Stimulated activated CD8-positive, alpha-beta memory T cell treated with anti-CD3 and anti-CD28 coated beads, Interleukin-15, amount 100 ng/mL, for 24 hours (primary cell): ENCODE measurements around the gene FAM186B.

Source experiments
- DNase-seq: peaks from one replicate; pipeline ENCODE4 v3.0.0-alpha.2; 2020; ENCODE audit warnings: low read depth

The FAM186B gene

DNA sequence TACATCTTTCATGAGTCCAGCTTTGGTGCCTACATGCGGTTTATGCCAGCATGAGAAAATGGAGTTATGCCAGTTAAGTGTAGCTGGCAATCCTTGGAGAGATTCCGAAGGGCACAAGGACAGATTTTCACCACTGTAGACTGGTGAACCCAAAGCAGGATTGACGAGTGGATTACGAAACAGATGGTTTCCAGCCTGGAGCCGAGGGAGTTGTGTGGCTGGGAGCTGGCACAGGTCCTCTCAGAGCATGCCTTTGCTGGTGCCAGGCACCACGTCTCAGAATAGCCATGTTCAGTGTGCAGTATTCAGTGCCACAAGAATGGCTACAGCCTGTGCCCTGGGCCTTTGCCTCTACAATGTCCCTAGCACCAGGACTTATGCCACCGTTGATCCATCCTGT, 53.4 kb downstream of the FAM186B start:
- no peak for DNase-seq

DNA sequence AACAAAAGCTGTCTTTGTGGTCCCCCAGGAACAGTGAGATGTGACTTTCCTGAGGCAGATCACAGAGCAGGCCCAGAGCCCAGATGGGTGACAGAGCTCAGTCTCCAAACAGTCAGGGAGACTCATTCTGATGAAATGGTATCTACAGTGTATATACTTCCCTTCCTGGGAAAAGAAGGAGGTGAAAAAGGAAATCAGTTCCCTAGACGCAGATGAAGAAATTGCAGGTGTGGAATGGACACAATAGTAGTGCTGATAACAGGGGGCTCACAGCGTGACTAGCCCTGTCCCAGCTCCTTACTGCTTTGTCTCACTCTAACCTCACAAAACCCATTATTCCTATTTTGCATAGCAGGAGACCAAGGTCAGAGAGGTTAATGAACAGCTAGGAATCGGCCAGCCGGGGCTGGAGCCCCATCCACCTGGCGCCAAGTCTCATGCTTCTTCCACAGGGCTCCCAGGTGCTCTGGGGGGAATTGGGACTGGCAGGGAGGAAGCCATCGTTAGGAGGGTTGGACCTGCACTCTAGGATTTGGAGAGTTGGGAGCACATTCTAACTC, 54.7 kb downstream of the FAM186B start:
- DNase-seq, result no peak

DNA sequence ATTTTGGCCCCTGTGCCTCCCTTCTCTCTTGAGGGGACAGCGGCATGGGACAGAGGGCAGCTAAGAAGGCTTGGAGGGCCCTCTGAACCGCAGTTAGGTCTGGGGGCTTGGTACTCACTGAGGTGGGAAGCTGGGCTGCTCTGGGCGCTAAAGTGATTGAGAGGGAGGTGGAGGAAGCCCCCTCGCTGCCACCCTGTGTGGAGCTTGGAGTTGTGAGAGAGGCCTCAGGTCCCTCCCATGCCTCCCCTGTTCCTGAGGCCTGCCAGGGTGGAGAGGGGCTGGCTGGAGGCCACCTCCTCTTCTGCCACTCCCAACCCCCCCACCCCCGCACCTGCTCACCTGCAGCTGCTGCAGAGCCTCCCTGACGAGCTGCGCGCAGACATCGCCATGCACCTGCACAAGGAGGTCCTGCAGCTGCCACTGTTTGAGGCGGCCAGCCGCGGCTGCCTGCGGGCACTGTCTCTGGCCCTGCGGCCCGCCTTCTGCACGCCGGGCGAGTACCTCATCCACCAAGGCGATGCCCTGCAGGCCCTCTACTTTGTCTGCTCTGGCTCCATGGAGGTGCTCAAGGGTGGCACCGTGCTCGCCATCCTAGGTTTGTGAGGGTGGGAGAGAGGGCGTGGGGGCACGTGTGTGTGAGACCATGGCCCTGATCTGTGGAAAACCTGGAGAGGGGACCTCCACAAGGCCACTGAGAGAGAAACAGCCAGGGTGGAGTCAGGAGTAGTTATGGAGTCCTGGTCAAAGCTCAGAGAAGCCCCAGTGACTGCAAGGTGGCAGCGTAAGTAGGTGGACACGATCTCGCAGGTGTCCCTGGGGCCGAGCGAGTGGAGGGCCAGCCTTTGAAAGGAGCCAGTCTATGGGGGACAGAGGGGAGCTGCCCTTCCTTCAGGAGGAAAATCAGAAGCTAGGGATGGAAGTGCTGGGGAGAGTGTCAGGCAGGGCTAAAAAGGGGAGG, 55.4 kb downstream of the FAM186B start:
- DNase-seq, result no peak

DNA sequence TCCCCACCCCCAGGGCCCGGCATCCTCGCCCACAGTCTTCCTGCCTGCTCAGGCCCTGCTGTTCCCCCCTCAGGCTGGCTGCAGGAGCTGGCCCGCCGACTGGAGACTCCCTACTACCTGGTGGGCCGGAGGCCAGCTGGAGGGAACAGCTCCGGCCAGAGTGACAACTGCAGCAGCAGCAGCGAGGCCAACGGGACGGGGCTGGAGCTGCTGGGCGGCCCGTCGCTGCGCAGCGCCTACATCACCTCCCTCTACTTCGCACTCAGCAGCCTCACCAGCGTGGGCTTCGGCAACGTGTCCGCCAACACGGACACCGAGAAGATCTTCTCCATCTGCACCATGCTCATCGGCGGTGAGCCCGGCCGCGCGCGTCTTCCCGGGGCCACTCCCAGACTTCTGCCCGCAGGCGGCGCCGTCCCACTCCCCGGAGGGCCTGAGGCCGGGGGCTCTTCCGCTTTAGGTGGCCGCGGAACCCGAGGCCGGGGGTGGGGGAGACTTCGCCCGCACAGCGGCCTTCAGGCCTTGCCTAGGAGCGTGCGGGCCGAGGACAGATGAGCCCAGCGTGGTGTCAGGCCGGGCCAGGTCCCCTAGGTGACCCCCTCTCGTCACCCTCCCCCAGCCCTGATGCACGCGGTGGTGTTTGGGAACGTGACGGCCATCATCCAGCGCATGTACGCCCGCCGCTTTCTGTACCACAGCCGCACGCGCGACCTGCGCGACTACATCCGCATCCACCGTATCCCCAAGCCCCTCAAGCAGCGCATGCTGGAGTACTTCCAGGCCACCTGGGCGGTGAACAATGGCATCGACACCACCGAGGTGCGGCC, 56.4 kb downstream of the FAM186B start:
- no peak for DNase-seq

DNA sequence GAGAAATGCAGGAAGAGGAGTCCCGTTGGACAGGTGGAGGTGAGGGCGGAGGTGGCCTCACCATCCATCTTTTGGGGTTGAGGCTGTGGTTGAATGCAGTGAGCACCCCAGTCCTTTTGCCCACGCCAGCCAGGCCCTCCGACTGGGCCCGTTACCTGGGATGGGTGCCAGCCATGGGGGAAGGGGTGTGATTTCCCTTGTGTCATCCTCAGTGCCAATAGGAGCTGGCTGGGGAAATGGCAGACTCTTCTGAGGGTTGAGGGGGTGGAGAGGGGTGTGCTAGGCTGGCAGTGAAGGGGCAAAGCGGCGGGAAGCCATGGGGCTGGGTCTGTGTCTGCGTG, 57.0 kb downstream of the FAM186B start:
- no peak for DNase-seq

DNA sequence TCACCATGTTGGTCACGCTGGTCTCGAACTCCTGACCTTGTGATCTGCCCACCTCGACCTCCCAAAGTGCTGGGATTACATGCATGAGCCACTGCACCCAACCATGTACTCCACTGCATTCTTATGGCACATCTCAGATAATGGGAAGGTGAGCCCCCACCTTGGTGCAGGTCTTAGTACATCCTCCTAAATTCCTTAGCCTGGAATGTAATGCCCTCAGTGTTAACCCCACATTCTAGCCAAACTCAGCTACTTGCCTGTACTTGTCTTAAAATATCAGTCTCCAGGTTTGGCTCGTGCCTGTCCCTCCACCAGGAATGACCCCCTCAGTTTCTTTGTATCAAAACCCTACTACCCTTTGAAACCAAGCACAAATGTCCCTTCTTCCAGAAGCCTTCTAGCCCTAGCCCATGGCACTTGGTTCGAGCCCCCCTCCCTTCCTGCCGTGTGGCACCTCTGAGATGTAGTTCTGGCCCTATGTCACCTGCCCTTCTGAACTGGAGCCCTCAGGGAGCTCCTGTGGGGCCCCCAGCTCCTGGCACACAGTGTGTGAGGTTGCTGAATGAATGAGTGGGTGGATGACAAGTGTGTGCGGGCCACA, 58.2 kb downstream of the FAM186B start:
- DNase-seq, result no peak

DNA sequence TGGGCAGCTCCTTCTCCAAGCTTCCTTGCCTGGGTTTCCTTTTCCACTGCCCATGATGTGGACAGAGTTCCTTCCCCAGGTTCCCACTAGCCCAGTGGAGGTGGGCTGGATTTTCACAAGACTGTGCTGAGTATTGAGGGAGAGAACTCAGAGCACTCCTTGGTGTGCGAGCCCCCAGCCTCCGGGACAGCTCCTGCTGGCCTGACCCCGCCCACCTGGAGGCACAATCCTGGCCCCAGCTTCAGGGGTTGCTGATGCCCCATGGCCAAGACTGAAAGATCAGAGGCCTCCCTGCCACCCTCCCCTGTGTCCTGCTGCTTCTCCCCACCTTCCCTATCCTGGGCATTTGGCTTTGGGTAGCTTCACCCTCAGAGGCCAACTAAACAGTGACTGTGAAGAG, 59.0 kb downstream of the FAM186B start:
- DNase-seq, result no peak

DNA sequence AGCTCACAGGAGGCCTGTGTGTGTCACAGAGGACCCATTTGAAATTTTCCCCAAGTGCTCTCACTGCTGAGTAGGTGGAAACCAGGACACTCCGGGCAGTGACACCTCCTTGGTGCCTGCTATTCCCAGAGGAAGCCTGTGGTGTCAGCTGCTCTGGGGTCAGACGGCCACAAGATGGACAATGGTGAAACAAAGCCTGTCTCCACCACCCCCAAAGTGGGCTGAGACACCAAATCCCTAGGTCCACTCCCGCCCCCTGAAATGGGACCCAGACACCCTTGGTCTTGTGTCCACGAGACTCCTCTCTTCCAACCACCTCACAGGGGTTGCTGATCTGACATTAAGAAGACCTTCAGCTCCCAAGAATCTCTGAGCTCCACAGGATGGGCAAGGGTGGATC, 59.6 kb downstream of the FAM186B start:
- DNase-seq, result no peak

DNA sequence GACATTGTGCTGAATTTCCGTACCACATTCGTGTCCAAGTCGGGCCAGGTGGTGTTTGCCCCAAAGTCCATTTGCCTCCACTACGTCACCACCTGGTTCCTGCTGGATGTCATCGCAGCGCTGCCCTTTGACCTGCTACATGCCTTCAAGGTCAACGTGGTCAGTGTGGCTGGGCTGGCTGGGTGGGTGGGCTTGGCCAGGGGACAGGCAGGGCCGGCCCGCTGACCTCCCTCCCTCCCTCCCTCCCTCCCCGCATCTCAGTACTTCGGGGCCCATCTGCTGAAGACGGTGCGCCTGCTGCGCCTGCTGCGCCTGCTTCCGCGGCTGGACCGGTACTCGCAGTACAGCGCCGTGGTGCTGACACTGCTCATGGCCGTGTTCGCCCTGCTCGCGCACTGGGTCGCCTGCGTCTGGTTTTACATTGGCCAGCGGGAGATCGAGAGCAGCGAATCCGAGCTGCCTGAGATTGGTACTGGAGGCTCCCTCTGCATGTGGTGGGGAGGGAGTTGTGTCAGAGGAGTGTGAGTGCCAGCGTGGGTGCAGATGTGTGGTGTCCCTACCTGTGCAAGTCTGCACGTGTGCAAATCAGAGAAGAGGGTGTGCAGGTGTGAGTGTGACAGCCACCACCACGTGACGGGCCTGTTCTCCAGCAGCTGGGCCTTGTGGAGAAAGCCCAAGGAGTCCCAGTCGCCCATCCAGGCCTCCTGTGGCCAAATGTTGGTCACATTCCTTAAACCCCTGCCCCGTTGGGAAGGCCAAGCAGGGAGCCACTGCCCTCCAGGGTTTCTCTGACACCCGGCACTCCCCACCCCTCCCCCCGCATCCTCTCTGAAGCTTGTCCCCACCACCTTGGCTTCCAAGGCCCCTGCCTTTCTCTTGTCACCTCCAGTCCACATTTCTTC, 61.3 kb downstream of the FAM186B start:
- DNase-seq, result no peak

DNA sequence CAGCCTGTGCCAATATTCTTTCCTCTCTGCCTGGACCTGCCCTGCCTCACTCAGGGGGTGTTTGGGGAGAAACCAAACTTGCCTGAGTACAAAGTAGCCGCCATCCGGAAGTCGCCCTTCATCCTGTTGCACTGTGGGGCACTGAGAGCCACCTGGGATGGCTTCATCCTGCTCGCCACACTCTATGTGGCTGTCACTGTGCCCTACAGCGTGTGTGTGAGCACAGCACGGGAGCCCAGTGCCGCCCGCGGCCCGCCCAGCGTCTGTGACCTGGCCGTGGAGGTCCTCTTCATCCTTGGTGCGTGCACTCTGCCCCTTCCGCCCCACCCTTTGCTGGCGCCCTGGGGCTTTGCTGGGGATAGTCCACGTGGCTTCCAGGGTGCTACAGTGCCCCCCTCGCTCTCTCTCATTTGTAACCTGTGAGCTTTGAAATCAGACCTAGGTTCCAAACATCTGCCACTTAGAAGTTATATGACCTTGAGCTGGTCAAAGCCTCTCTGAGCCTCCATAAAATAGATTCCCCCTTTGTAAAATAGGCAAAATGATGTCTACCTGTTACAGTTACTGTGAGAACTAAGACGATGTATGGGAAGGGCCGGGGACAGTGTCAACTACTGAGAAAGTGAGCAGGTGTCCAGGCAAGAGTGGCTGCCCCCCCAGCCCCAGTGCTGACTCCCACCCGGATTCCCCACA, 62.1 kb downstream of the FAM186B start:
- DNase-seq, result no peak

DNA sequence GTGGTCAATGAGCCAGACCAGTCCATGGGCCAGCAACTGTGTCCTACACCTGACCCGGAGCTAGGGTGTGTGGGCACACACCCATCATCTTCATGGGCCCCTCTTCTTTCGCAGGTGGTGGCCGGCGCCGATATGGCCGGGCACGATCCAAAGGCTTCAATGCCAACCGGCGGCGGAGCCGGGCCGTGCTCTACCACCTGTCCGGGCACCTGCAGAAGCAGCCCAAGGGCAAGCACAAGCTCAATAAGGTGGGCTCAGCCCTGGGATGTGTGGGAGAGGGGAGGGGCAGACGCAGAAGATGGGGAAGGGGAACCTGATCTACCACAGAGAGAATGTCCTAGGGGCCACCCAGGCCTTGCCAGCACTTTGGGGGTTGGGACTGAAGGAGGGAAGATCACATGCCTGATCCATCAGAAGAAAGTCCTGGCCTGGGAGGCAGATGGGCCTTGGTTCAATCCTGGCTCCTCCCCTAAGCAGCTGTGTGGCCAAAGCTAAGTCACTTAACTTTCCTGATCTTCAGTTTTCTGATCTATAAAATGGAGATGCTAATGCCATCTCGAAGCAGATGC, 62.8 kb downstream of the FAM186B start:
- DNase-seq, result no peak

DNA sequence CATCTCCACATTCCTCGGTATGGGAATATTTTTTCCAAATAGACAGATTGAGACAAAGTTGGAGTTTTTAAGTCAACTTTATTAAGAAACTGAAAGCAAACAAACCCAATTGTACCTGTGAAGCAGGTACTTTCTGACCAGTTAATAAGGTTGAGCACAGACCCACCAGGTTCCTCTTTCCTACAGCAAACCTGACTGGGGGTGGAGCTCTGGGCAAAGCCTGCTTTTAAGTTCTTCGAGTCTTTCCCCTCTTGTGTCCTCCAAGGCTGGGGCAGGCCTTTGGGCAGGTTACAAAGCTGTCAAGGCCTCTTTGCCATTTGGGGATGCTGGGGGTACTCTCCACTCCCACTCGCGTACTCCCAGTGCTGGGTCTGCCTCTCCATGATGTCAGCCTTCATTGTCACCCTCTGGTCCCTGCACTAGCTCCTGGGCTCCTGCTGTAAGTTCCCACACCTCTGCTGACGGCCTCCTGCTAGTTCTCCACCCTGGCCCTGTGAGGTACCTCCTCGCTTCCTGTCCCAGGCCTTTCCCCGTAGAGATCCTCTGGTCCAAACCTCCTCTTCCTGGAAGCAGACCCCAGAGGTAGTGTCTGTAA, 63.4 kb downstream of the FAM186B start:
- DNase-seq, result no peak

DNA sequence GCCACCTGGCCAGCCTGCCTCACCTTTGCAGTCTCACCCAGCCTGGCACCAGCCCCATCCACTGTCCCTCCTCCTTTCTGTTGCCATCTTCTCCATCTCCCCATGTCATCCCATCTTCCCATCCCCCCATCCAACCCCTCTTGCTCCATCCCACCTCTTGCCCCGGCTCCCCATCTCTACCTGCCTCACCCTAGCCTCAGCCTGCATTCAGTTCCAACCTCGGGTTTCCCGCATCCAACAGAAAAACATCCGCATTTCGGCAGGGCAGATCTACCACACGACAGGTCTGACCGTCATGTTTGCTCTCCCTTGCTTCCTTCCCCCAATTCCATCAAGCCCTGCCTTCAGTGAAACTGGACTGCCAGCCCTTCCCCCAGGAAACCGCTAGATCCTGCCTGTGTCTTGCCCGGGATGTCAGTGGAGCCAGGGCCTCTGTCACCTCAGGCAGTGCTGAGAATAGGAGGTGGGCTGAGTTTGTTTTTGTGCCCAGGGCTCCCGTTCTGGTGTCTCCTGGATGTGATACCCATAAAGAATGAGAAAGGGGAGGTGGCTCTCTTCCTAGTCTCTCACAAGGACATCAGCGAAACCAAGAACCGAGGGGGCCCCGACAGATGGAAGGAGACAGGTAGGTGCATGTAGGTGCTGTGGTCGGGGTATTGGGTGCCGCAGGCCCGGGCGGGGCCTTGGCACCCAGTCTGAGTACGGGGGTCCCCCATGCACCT, 64.1 kb downstream of the FAM186B start:
- no peak for DNase-seq

DNA sequence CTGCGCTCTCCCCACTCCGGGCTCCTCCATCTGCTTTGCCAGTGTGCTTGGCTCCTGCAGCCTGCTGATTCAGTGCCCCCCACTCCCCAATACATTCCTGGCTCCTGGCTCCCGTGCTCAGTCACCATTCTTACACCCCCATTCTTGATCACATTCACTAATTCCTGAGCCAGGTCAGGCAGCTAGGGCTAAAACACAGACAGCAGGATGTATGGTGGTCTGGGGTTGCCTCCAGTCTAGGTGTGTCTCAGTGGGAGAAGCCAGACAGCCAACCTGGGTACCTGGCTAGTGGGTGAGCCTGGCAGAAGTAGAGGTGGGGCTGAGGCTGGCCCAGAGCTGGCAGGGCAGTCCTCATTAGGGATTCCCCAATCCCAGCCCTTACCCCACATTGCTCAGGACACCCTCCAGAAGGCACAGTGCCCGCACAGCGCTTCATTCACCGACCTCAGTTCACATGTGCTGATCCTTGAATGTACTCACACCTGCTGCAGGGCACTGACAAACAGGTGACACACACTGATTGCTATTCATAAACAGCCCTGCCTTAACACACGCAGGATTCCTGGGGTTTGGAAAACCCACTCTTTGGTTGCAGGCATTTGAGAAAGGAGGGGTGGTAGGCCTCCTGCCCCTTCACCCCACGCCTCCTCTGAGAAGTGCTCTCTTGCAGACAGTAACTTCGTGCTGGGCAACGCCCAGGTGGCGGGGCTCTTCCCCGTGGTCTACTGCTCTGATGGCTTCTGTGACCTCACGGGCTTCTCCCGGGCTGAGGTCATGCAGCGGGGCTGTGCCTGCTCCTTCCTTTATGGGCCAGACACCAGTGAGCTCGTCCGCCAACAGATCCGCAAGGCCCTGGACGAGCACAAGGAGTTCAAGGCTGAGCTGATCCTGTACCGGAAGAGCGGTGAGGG, 65.0 kb downstream of the FAM186B start:
- no peak for DNase-seq

DNA sequence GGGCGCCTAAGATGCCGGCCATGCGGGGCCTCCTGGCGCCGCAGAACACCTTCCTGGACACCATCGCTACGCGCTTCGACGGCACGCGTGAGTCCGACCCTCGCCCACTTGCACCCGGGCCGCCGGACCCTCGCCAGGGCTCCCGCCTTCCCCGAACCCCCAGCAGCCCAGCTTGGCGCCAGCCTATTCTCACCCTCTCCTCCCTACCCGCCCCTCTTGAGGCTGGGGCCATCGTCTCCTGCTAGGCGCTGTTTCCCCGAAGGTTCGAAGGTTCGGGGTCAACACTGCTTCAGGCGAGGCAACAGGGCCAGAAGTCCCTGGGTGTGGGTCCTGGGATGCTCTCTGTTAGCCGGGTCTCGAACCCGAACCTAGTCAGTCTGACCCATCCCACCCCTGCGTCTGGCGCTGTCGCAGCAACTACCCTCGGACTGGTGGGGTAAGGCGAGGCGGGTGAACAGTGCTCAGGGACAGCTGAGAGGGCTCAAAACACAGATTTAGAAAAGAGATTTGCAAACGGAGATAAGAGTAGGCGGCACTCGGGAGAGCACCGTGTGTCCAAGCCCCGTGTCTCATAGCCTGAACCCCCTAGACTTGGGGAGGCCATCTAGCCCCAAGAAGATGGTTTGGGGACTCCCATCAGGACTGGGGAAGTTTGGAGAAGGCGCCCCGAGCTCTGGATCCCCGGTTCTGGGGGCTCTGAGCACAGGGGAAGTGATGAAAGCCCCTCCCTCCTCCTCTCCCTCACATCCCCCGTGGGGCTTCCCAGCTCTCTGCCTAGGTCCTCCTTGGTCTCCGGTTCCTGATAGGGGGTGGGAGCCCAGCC, 65.8 kb downstream of the FAM186B start:
- DNase-seq, result no peak

DNA sequence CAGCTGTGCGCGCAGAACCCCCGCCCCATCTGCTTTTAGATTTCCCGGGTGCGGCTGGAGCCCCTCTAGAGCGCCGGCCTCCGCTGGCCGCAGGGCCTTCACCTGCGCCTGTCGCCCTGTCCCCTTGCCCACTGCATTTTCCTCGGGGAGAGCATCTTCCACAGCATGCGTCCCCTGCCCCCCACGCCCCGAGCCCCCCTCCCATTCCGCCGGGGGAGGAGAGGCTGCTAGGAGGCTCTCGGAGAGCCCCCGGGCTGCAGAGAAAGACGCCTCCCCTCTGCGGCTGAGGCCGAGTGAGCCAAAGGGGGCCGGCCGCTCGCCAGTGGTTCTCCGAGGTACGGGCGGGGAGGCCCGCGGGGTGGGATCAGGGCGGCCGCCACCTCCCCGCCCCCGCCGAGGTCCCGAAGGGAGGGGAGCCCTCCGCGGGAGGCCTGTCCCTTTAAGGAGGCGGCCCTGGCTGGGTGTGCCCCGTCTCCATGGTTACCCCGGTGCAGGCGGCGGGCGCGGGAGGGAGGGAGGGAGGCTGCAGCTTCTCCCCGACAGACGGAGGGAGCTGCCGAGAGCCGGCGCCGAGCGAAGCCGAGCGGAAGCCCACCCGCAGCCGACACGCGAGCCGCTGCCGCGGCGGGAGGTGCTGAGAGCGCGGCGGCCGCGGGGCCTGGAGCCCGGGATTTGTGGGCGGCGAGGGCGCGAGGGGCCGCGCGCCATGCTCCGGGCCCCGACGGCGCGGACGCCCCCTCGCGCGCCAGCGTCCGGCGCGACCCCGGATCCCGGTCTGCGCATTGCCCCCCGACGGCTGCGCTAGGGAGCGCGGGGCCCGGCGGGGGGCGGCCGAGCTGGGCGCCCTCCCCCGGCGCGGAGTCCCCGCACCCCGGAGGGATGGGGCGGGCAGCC, 66.7 kb downstream of the FAM186B start, which contains the start of gene KCNH3:
KCNH3 (plus strand) TSS at position 521 of the 894 bp plus-strand sequence. CDS start 387 bp downstream, outside the sequence.
- peak; percentile 58 for DNase-seq
